ENCODE data around the gene CFAP69. TPM values are rescaled to one million over a fixed set of nuclear protein-coding genes. Genes with fewer than 3 reads are reported as not detected.

Gene CFAP69
- polyA plus RNA-seq, 1 donor from 2014 or later = 6.2 TPM

DNA sequence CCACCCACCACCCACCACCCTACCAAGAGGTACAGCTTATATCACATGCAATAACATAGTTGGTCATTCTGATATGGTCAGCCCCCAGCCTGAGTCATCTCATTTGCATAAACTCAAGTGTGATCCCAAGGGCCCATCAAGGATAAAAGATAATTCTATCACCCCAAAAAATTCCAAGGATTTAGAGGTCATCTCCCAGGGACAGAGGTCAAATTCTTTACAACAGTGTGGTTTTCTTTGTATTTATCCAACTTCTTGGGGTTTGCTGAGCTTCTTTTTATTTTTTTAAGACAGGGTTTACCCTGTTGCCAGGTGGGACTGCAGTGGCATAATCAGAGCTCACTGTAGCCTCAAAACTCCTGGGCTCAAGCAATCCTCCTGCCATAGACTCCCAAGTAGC lies 92.1 kb downstream of the CFAP69 start:
- Histone ChIP-seq H3K79me2 (replicated peaks; ENCODE audit: insufficient read depth, low read length) (no peaks in the 10 kb centered on the region), H3K27me3 (ENCODE audit: insufficient read depth, low read depth, low read length) (no peaks in the 10 kb centered on the region), H3K9me2 (ENCODE audit: insufficient read depth, low read length) (no peaks in the 10 kb centered on the region), H3F3A (ENCODE audit: insufficient read depth, low read length, poor library complexity, severe bottlenecking) (no peaks in the 10 kb centered on the region), H3K36me3 (ENCODE audit: insufficient read depth, low read length) (no peaks in the 10 kb centered on the region), H3K27ac (ENCODE audit: low read length) (no peak overlapping the region), H3K4me3 (ENCODE audit: low read length) (no peak overlapping the region), H3K9me3 (ENCODE audit: low read length) (no peaks in the 10 kb centered on the region), H2AFZ (ENCODE audit: low read depth, low read length) (no peak overlapping the region), H3K9ac (ENCODE audit: low read length) (no peak overlapping the region), H4K20me1 (ENCODE audit: insufficient read depth) (no peaks in the 10 kb centered on the region), H3K4me2 (ENCODE audit: low read length) (no peak overlapping the region)
- TF ChIP-seq, protein P1, sequence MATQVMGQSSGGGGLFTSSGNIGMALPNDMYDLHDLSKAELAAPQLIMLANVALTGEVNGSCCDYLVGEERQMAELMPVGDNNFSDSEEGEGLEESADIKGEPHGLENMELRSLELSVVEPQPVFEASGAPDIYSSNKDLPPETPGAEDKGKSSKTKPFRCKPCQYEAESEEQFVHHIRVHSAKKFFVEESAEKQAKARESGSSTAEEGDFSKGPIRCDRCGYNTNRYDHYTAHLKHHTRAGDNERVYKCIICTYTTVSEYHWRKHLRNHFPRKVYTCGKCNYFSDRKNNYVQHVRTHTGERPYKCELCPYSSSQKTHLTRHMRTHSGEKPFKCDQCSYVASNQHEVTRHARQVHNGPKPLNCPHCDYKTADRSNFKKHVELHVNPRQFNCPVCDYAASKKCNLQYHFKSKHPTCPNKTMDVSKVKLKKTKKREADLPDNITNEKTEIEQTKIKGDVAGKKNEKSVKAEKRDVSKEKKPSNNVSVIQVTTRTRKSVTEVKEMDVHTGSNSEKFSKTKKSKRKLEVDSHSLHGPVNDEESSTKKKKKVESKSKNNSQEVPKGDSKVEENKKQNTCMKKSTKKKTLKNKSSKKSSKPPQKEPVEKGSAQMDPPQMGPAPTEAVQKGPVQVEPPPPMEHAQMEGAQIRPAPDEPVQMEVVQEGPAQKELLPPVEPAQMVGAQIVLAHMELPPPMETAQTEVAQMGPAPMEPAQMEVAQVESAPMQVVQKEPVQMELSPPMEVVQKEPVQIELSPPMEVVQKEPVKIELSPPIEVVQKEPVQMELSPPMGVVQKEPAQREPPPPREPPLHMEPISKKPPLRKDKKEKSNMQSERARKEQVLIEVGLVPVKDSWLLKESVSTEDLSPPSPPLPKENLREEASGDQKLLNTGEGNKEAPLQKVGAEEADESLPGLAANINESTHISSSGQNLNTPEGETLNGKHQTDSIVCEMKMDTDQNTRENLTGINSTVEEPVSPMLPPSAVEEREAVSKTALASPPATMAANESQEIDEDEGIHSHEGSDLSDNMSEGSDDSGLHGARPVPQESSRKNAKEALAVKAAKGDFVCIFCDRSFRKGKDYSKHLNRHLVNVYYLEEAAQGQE (IDR thresholded peaks at IDR 0.05; ENCODE audit: borderline replicate concordance) = no peak
- TF ChIP-seq, protein P2, sequence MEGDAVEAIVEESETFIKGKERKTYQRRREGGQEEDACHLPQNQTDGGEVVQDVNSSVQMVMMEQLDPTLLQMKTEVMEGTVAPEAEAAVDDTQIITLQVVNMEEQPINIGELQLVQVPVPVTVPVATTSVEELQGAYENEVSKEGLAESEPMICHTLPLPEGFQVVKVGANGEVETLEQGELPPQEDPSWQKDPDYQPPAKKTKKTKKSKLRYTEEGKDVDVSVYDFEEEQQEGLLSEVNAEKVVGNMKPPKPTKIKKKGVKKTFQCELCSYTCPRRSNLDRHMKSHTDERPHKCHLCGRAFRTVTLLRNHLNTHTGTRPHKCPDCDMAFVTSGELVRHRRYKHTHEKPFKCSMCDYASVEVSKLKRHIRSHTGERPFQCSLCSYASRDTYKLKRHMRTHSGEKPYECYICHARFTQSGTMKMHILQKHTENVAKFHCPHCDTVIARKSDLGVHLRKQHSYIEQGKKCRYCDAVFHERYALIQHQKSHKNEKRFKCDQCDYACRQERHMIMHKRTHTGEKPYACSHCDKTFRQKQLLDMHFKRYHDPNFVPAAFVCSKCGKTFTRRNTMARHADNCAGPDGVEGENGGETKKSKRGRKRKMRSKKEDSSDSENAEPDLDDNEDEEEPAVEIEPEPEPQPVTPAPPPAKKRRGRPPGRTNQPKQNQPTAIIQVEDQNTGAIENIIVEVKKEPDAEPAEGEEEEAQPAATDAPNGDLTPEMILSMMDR (IDR thresholded peaks at IDR 0.05; ENCODE audit: poor library complexity, severe bottlenecking) = no peak
- TF ChIP-seq EZH2 (IDR thresholded peaks at IDR 0.05; ENCODE audit: borderline replicate concordance, insufficient read depth, low read length, poor library complexity, severe bottlenecking) = no peak
- no peak for TF ChIP-seq RAD21 (conservative IDR thresholded peaks at IDR 0.05)
- TF ChIP-seq EP300 (conservative IDR thresholded peaks at IDR 0.05; ENCODE audit: poor library complexity, severe bottlenecking) = no peak
- no peak for TF ChIP-seq MXI1 (conservative IDR thresholded peaks at IDR 0.05; ENCODE audit: poor library complexity, severe bottlenecking)
- TF ChIP-seq TAF1 (IDR thresholded peaks at IDR 0.05; ENCODE audit: low read depth) = no peak
- TF ChIP-seq SMC3 (conservative IDR thresholded peaks at IDR 0.05; ENCODE audit: poor library complexity) = no peak
- TF ChIP-seq POLR2AphosphoS5 (IDR thresholded peaks at IDR 0.05) = no peak

DNA sequence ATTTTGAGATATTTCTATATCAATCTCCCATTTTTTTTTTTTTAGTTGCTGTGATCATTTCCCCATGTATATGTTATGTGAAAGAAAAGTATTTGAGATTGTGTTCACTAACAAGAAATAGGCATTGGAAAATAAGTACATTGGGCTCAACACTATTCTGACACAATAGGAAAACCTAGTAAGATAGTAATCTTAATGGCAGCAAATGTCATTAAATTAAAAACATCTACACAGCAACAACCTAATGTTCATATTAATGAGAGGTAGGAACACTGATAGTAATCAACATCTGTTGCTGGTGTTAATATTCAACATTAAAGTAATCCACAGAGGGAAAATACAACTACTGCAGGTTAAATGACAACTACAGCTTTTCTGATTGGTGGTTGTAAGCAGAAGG lies 100.0 kb downstream of the CFAP69 start:
- Histone ChIP-seq H3K9me3 (ENCODE audit: low read length) (no peaks in the 10 kb centered on the region), H3K9me2 (ENCODE audit: insufficient read depth, low read length) (no peaks in the 10 kb centered on the region), H2AFZ (ENCODE audit: low read depth, low read length) (no peak overlapping the region), H3K36me3 (ENCODE audit: insufficient read depth, low read length) (no peaks in the 10 kb centered on the region), H3K9ac (ENCODE audit: low read length) (no peak overlapping the region), H3F3A (ENCODE audit: insufficient read depth, low read length, poor library complexity, severe bottlenecking) (no peaks in the 10 kb centered on the region), H3K79me2 (replicated peaks; ENCODE audit: insufficient read depth, low read length) (peaks cover 17% of the 10 kb centered on the region), H4K20me1 (ENCODE audit: insufficient read depth) (no peaks in the 10 kb centered on the region), H3K27me3 (ENCODE audit: insufficient read depth, low read depth, low read length) (no peaks in the 10 kb centered on the region), H3K27ac (ENCODE audit: low read length) (no peak overlapping the region), H3K4me2 (ENCODE audit: low read length) (no peak overlapping the region), H3K4me3 (ENCODE audit: low read length) (peak overlapping the region; percentile 81)
- no peak for TF ChIP-seq MXI1 (conservative IDR thresholded peaks at IDR 0.05; ENCODE audit: poor library complexity, severe bottlenecking)
